Chondrocyte (in vitro differentiated cells): ENCODE measurements around the gene KLHL10. TPM values are rescaled to one million over a fixed set of nuclear protein-coding genes. Genes with fewer than 3 reads are reported as not detected.

Experiments
- DNase-seq: peaks from one replicate; pipeline ENCODE4 v3.0.0; 2021; ENCODE audit warnings: mixed read lengths, low spot score
- H3K27ac Mint-ChIP-seq: one replicate; pipeline ENCODE4 v1.8.0; 2021; ENCODE audit warnings: mild to moderate bottlenecking, moderate library complexity, mixed read lengths; ENCODE audit not compliant: unreplicated experiment
- H3K27me3 Mint-ChIP-seq: 2 replicates; pipeline ENCODE4 v1.8.0; 2021; ENCODE audit warnings: low read depth, mixed read lengths
- H3K36me3 Mint-ChIP-seq: 2 replicates; pipeline ENCODE4 v1.8.0; 2021; ENCODE audit warnings: low read depth, mixed read lengths
- H3K4me1 Mint-ChIP-seq: 2 replicates; pipeline ENCODE4 v1.8.0; 2021; ENCODE audit warnings: low read depth, mild to moderate bottlenecking, mixed read lengths
- H3K4me3 Mint-ChIP-seq: one replicate; pipeline ENCODE4 v1.8.0; 2021; ENCODE audit warnings: mild to moderate bottlenecking, moderate library complexity, mixed read lengths; ENCODE audit not compliant: unreplicated experiment
- H3K9me3 Mint-ChIP-seq: 2 replicates; pipeline ENCODE4 v1.8.0; 2021; ENCODE audit warnings: low read depth, mixed read lengths
- total RNA-seq: library from RNA; stranded (reverse); gene quantifications from 3 replicates; pipeline ENCODE4 v1.2.1, GENCODE V29; 2021
- TF ChIP-seq, protein P1 (sequence below): fragments of 200-600 bp; sonication (generic); IDR thresholded peaks from 2 replicates; pipeline ENCODE4 v1.5.0; 2021; ENCODE audit warnings: antibody characterized with exemption, mild to moderate bottlenecking, moderate library complexity

Gene KLHL10
- total RNA-seq, 1 donor from 2014 or later = not detected

DNA sequence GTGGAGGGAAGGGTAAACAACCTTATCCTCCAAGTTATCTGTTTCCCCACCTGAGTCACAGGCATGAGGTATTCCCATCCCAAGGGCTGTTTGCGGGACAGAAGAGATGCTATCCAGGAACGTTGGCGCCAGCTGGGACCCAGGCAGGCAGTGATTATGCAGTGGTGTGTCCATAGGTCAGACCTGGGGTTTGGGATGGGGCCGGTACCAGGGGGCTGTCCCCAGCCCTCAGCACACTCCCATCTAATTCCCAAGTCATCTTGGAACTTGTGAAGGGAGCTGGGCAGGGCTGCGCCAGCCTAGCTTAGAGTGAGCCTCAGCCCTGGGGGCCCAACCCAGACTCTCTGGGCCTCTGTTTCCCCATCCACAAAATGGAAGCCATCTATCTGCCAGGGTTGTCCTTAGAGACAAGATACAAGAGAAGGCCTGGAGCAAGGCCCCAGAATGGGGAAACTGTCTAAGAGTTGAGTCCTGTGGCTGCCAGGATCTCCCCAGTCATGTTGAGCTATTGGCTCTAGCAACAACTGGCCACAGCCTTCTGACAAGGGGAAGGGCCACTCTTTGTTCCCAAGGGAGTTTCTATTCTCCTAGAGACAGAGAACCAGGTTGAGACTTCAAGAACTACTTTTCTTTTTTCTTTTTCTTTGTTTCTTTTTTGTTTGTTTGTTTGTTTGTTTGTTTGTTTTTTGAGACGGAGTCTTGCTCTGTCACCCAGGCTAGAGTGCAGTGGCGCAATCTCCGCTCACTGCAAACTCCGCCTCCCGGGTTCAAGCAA lies 41.3 kb upstream of the KLHL10 start:
- DNase-seq = no peak
- H3K27me3 Mint-ChIP-seq = no peaks in the 10 kb centered on the region
- H3K4me1 Mint-ChIP-seq = peaks cover 27% of the 10 kb centered on the region
- H3K9me3 Mint-ChIP-seq = no peaks in the 10 kb centered on the region
- no peaks in the 10 kb centered on the region for H3K36me3 Mint-ChIP-seq
- no peak overlapping the region for H3K4me3 Mint-ChIP-seq
- TF ChIP-seq, protein P1, sequence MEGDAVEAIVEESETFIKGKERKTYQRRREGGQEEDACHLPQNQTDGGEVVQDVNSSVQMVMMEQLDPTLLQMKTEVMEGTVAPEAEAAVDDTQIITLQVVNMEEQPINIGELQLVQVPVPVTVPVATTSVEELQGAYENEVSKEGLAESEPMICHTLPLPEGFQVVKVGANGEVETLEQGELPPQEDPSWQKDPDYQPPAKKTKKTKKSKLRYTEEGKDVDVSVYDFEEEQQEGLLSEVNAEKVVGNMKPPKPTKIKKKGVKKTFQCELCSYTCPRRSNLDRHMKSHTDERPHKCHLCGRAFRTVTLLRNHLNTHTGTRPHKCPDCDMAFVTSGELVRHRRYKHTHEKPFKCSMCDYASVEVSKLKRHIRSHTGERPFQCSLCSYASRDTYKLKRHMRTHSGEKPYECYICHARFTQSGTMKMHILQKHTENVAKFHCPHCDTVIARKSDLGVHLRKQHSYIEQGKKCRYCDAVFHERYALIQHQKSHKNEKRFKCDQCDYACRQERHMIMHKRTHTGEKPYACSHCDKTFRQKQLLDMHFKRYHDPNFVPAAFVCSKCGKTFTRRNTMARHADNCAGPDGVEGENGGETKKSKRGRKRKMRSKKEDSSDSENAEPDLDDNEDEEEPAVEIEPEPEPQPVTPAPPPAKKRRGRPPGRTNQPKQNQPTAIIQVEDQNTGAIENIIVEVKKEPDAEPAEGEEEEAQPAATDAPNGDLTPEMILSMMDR = no peak
- no peak overlapping the region for H3K27ac Mint-ChIP-seq

DNA sequence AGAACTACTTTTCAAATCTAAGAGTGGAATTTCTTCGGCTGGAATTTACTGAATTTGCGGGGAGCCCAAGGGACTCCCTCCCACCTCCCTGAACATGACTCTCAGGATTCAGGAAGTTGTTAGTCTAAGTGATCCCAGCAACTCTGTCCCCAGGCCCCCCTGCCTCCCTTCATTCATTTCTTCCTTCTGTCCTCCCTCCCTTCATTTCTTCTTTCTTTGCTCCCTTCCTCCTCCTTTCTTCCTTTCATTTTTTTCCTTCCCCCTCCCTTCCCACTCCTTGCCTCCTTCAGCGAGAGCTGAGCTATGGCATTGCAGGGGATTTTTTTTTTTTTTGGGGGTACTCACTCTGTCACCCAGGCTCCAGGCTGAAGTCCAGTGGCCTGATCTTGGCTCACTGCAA lies 40.2 kb upstream of the KLHL10 start:
- no peak overlapping the region for H3K27ac Mint-ChIP-seq
- no peak for DNase-seq
- H3K9me3 Mint-ChIP-seq = no peaks in the 10 kb centered on the region
- H3K27me3 Mint-ChIP-seq = no peaks in the 10 kb centered on the region
- peaks cover 2% of the 10 kb centered on the region for H3K36me3 Mint-ChIP-seq
- TF ChIP-seq, protein P1 = no peak
- H3K4me1 Mint-ChIP-seq = peaks cover 29% of the 10 kb centered on the region
- H3K4me3 Mint-ChIP-seq = no peak overlapping the region

DNA sequence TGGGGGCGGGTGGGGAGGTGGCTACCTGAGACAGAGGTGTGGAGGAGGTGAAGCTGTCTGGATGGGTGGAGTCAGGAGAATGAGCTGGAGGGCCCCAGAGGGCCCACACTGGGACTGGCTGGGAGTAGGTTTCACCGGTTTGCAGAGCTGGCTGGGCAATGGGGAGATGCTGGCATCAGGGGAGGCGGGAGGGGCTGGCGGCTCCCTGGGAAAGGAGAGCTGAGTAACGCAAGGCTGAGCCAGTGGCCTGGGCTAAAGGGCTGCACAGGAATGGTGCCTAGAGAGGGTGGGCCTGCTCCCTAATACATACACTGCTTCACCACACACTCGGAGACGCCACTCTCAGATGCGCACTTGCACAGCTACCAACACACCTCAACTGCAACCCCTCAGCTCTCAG lies 38.3 kb upstream of the KLHL10 start:
- no peak overlapping the region for H3K4me3 Mint-ChIP-seq
- no peak overlapping the region for H3K27ac Mint-ChIP-seq
- no peak for DNase-seq
- no peaks in the 10 kb centered on the region for H3K27me3 Mint-ChIP-seq
- peaks cover 12% of the 10 kb centered on the region for H3K4me1 Mint-ChIP-seq
- H3K36me3 Mint-ChIP-seq = peaks cover 2% of the 10 kb centered on the region
- TF ChIP-seq, protein P1 = no peak
- H3K9me3 Mint-ChIP-seq = no peaks in the 10 kb centered on the region

DNA sequence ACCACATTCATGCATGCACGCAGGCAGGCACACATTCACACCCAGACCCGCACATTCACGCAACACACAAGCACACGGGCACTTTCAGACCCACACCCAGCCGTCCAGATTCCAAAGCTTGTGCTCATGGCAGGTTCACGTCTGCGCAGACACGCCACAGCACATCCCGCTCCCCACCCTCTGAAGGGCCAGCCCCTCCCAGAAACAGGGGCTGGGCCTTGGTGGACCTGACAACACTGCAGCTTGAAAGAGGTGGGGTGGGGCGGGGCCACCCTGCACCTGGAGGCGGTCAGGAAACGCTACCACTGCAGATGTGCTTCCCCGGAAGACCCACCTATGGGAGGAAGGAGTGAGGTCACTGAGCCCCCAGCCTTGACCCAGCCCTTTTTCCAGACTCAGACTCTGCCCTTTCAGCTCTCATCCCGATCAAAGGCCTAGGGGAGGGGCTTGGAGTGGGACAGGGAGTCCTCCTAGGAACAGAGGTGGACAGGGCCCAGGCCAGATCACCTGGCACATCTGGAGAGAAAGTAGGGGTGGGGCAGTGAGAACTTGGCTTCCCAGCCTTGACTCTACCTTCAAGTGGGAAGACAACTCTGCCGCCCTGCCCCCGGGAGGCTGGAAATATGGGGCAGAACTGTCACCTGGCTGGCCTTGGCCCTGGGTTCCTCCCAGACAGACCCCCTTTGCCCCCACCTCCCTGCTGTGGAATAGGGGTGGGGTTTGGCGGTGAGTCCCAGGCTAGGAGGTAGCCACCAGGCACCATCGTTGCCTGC lies 36.8 kb upstream of the KLHL10 start:
- Mint-ChIP-seq H3K36me3 (peaks cover 3% of the 10 kb centered on the region), H3K4me3 (no peak overlapping the region), H3K9me3 (no peaks in the 10 kb centered on the region), H3K4me1 (peaks cover 12% of the 10 kb centered on the region), H3K27me3 (no peaks in the 10 kb centered on the region), H3K27ac (peak overlapping the region; percentile 49)
- DNase-seq = no peak
- TF ChIP-seq, protein P1 = no peak

DNA sequence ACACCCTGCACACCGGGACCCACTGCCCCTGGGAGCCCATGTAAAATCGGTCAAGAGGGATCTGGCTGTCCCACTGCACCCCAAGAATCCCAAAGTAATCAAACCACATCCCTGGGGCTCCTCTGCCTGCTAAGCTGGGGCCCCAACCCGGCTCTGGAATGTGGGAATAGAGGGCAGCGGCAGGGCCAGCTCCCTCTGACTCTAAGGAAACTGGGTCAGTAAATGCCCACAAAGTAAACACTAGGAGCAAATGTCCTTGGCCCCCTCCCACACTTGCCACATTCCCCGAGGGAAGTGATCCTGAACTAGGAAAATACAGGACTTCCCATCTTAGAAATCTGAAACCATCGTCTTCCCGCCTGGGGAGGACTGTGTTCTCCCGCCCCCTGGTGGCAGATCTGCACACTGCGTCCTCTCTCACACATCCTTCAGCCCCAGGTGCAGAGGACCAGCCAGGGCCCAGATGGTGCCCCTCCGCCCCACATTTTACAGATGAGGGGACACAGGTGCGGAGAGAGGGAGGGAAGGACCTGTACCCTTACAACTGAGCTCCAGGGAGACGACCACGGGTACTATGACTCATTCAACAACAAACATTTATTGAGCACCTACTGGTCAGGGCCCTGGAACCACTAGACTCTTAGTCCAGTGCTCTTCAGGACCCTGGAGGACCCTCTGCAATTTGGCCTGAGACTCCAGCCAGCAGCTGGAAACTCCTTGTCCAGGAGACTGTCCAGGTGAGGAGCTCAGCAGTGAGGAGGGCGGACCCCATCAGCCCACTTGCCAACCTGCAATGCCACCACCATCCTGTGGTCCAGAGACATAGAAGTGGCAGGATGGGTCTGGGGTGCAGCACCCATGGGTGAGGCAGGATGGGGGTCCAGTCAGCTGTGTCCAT lies 36.0 kb upstream of the KLHL10 start:
- TF ChIP-seq, protein P1 = peak; percentile 94
- Mint-ChIP-seq H3K4me1 (peaks cover 12% of the 10 kb centered on the region), H3K9me3 (no peaks in the 10 kb centered on the region), H3K36me3 (peaks cover 6% of the 10 kb centered on the region), H3K4me3 (no peak overlapping the region), H3K27me3 (no peaks in the 10 kb centered on the region), H3K27ac (peak overlapping the region; percentile 10)
- no peak for DNase-seq
